A549 (cell line): ENCODE measurements around the gene KPNA5.

Experiments used
- CTCF ChIP-seq: fragments of >200 bp; sonication (Bioruptor Twin); formaldehyde crosslinking; IDR thresholded peaks from 3 replicates; pipeline ENCODE4 v1.5.1; 2016
- EP300 ChIP-seq, 2 experiments: fragments of >200 bp; sonication (Bioruptor Twin); formaldehyde crosslinking; IDR thresholded peaks; 2 replicates in 1 of 2; 3 replicates in 1 of 2; pipeline ENCODE4 v1.6.1; 2016 to 2017

DNA sequence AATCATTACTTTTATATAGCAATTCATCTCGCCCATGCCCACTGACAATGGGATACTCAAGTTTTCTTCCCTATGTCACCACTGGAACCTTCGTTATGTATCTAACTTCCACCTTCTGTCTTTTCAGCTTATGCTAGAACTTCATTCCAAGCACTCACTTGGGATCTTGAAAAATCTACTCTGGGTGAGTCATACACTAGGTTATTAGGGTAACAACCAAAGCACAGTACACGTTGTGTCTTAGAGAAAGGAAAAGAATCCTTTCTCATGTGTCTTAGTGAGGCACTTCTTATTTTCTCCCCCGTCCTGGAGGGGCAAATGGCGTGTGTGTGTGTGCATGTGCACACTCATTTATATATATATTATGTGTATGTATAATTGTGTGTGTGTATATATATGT, 102.8 kb downstream of the KPNA5 start:
- TF ChIP-seq EP300 (IDR thresholded peaks at IDR 0.05) = no peak
- TF ChIP-seq CTCF = no peak
